ENCODE data around the gene AFG3L2. TPM values are rescaled to one million over a fixed set of nuclear protein-coding genes. Genes with fewer than 3 reads are reported as not detected.

The AFG3L2 gene
- total RNA-seq, 1 donor from 2014 or later = 95.6 TPM

GRCh38 chr18:12325726-12326245 is 51.2 kb downstream of the AFG3L2 start:
- DNase-seq (ENCODE audit: low read depth) = no peak

GRCh38 chr18:12324991-12325725 is 51.9 kb downstream of the AFG3L2 start:
- no peak for DNase-seq (ENCODE audit: low read depth)

- DNase-seq (ENCODE audit: low read depth) = peak; percentile 79
Observed at GRCh38 chr18:12321333-12321732, 55.7 kb downstream of the AFG3L2 start.

GRCh38 chr18:12318857-12319256 is 58.2 kb downstream of the AFG3L2 start:
- DNase-seq (ENCODE audit: low read depth) = no peak

- DNase-seq (ENCODE audit: low read depth) = no peak
Observed at GRCh38 chr18:12318334-12318697, 58.7 kb downstream of the AFG3L2 start.

GRCh38 chr18:12317664-12318333 is 59.2 kb downstream of the AFG3L2 start:
- no peak for DNase-seq (ENCODE audit: low read depth)

- no peak for DNase-seq (ENCODE audit: low read depth)
Observed at GRCh38 chr18:12315911-12316310, 61.1 kb downstream of the AFG3L2 start.

GRCh38 chr18:12315490-12315889 is 61.5 kb downstream of the AFG3L2 start:
- no peak for DNase-seq (ENCODE audit: low read depth)

- DNase-seq (ENCODE audit: low read depth) = no peak
Observed at GRCh38 chr18:12314591-12315305, 62.3 kb downstream of the AFG3L2 start.

- no peak for DNase-seq (ENCODE audit: low read depth)
Observed at GRCh38 chr18:12313530-12314245, 63.3 kb downstream of the AFG3L2 start.

- DNase-seq (ENCODE audit: low read depth) = no peak
Observed at GRCh38 chr18:12312976-12313375, 64.1 kb downstream of the AFG3L2 start.

GRCh38 chr18:12310762-12311161 is 66.3 kb downstream of the AFG3L2 start:
- DNase-seq (ENCODE audit: low read depth) = no peak

- no peak for DNase-seq (ENCODE audit: low read depth)
Observed at GRCh38 chr18:12309683-12310198, 67.3 kb downstream of the AFG3L2 start.

- DNase-seq (ENCODE audit: low read depth) = peak; percentile 57
Observed at GRCh38 chr18:12308386-12309100, 68.5 kb downstream of the AFG3L2 start.

GRCh38 chr18:12307701-12308385 is 69.2 kb downstream of the AFG3L2 start, which contains the start of gene TUBB6:
TUBB6 (plus strand) TSS chr18:12308241; CDS start chr18:12308293, 52 bp downstream.
- DNase-seq (ENCODE audit: low read depth) = no peak

GRCh38 chr18:12306752-12307700 is 70.0 kb downstream of the AFG3L2 start:
- no peak for DNase-seq (ENCODE audit: low read depth)

- no peak for DNase-seq (ENCODE audit: low read depth)
Observed at GRCh38 chr18:12305930-12306629, 70.9 kb downstream of the AFG3L2 start.

- no peak for DNase-seq (ENCODE audit: low read depth)
Observed at GRCh38 chr18:12305211-12305610, 71.8 kb downstream of the AFG3L2 start.

All from renal cortical epithelial cell (primary cell).